GM18870 (cell line): ENCODE results near the gene KCNK6.
"Not testable (repeated sequence)": the region's sequence is repeated elsewhere in the genome, so short reads cannot be mapped to it uniquely, and the experiment has no call there.

Experiments
- ATAC-seq: cut with Tn5 transposase; IDR thresholded peaks from one replicate; pipeline ENCODE4 v1.9.1; 2021; ENCODE audit warnings: moderate library complexity; ENCODE audit not compliant: unreplicated experiment

Gene KCNK6

DNA sequence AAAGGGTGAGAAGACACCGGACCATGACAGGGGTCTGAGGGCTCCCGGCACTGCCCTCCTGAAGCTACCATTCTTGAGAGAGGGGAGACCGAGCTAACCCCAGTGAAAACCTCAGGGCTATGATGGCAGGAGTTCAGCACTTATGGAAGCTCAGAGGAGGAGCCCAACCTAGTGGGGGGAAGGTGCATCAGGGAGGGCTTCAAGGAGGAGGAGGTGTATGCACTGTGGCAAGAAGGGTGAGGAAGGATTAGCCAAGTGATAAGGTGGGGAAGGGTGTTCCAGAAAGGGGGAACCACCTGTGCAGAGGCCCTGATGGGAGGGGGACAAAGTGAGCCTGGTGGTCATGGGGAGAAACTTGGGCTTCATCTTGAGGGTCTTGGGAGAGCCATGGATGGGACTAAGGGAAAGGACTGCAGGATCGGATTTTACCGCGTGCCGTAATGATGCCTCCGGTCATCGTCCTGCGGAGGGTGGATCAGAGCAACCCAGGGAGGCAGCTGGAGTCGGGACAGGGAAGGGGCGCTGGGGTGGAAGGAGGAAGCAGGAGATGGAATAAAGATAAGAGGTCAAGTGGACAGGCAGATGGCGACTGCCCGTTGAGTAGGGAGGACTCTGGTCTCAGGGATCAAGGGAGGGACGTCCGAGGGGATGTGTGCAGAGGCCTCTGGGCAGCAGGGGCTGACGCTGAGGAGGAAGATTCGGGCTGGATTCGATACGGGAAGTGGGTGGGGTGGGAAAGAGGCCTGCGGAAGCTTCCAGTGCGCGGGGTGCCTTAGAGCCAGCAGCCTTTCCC, 41.4 kb downstream of the KCNK6 start:
- no peak for ATAC-seq

GRCh38 chr19:38361633-38362075, 42.0 kb downstream of the KCNK6 start:
- ATAC-seq = no peak

DNA sequence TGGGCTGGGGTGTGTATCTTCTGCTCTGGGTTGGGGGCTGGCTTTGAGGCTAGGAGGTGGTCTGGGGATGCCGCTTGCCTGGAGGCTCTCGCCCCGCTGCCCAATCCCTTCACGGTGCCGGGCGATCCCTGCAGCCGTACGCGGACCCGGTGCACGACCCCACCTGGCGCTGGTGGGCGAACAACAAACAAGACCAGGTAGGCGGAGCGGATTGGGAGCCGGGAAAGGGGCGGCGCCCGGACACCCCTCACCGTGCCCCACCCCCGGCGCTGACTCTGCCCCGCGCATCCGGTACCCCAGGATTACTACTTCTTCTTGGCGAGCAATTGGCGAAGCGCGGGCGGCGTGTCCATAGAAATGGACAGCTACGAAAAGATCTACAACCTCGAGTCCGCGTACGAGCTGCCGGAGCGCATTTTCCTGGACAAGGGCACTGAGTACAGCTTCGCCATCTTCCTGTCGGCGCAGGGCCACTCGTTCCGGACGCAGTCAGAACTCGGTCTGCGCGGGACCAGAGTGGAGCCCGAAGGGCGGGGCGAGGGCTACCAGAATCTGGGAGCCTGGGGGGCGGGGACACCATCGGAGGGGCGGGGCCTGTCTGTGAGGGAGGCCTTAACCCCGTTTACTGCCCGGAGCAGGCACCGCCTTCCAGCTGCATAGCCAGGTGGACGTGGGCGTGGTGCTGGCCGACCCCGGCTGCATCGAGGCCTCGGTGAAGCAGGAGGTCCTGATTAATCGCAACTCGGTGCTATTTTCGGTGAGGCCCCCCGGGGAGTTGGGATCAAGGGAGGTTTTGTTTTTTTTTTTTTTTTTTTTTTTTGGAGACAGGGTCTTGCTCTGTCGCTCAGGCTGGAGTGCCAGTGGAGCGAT, 42.7 kb downstream of the KCNK6 start:
- no peak for ATAC-seq

GRCh38 chr19:38362946-38363688, 43.5 kb downstream of the KCNK6 start:
- ATAC-seq = not testable (repeated sequence)

GRCh38 chr19:38367041-38367440, 47.4 kb downstream of the KCNK6 start:
- no peak for ATAC-seq

- ATAC-seq = no peak
Measured at GRCh38 chr19:38369584-38369983, 49.9 kb downstream of the KCNK6 start.

DNA sequence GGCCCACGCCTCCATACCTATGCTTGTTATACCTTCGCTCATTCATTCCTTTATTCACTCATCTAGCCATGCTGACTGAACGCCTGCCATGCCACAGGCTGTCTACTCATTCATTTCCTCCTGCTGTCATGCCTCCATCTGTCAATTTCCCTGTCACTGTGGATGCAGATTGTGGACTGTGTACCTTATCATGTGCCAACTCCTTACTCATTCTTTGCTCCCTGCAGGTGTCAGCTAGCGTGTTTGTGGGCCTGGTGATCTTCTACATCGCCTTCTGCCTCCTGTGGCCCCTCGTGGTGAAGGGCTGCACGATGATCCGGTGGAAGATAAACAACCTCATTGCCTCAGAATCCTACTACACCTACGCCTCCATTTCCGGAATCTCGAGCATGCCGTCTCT, 50.7 kb downstream of the KCNK6 start:
- ATAC-seq = no peak

DNA sequence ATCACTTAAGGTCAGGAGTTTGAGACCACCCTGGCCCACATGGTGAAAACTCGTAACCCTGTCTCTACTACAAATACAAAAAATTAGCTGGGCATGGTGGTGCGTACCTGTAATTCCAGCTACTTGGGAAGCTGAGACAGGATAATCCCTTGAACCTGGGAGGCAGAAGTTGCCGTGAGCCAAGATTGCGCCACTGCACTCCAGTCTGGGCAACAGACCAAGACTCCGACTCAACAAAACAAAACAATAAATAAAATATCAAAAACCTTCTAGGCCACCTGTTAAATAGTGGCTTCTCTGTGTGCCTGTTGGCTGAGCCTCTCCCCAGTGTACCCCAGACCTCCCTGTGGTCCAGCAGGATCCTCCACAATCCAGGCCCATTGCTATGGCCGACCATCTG, 51.4 kb downstream of the KCNK6 start:
- no peak for ATAC-seq

GRCh38 chr19:38373907-38374331, 54.3 kb downstream of the KCNK6 start:
- ATAC-seq = no peak

DNA sequence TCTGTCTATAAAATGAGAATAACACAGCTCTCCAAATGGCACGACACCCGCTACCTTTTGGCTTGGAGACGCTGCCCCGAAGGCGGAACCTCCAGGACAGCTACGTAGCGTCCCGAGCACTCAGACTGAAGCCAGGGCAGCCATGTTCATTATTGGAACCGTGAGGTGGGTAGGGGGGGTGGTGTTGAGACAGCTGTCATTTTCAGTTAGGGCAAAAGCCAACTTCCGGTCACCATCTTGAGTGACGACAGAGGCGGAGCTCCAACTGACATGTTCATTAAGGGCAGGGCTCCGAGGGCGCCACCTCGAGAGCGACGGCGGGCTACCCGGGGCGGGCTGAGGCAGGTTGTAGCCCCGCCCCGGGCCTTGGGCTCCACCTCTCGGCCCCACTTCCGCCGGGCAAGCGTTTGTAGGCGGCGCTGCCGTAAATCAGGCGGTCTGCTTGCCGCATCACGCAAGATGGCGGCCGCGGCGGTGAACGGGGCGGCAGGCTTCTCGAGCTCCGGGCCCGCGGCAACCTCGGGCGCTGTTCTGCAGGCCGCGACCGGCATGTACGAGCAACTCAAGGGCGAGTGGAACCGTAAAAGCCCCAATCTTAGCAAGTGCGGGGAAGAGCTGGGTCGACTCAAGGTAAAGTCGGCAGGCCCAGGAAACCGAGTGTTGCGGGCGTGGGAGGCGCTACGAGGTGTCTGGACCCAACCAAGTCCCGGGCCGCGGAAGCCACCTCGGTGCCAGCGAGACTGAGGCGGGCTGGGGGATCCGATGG, 54.9 kb downstream of the KCNK6 start, which contains the start of gene PSMD8:
Gene PSMD8, plus strand, starts transcription at position 240 of the 766 bp plus-strand sequence. Its CDS starts 31 bp downstream, at position 271.
- peak; percentile 92 for ATAC-seq

GRCh38 chr19:38375098-38375493, 55.5 kb downstream of the KCNK6 start:
- ATAC-seq = no peak

DNA sequence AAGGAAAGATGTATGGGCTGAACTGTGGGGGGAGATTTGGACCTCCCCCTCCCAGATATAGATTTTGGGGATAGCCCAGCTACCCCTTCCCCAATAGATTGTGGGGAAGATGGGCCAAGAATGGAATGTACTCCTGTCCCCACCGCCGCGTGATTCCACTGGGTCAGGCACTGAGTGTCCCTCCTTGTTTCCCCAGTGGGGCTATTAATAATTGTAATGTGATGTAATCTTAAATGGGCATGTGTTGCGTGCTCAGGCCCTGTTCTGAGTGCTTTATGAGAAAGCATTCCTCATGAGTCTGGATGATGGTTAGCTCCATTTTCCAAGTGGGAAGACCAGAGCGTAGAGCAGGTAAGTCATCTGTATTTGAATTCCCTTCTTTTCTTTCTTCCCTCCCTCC, 56.1 kb downstream of the KCNK6 start:
- ATAC-seq = no peak

DNA sequence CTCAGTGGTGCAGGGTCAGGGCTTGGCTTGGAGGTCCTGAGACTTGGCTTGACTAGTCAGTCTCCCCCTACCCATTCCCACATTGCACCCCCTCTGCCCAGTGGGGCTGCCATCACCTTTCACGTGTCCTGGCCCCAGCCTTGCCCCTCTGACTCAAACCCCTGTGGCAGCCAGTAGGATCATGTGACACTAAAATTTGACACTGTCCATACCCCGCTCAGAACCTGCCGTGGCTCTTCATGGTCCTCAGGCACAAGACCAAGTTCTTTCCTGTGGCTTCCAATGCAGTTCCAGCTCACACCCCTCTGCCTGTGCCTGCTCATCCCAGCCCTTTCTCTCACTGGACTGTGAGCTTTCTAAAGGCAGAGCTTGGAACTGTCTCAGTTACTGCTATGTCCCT, 56.9 kb downstream of the KCNK6 start:
- ATAC-seq = no peak

- no peak for ATAC-seq
Measured at GRCh38 chr19:38377052-38377451, 57.4 kb downstream of the KCNK6 start.

DNA sequence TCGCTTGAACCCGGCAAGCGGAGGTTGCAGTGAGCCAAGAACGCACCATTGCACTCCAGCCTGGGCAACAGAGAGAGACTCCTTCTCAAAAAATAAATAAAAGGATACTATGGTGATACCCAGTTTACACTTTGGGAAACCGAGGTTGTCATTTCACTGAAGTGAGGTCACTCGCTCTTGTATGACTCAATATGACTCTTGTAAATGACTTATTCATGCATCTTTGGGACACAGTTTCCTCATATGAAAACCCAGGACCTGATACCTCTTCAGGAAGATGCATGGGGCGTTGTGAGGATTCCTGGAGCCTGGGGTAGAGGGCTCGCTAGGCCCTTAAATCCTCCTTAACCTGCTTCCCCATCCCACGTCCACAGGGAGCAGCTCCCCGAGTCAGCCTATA, 59.2 kb downstream of the KCNK6 start:
- no peak for ATAC-seq

DNA sequence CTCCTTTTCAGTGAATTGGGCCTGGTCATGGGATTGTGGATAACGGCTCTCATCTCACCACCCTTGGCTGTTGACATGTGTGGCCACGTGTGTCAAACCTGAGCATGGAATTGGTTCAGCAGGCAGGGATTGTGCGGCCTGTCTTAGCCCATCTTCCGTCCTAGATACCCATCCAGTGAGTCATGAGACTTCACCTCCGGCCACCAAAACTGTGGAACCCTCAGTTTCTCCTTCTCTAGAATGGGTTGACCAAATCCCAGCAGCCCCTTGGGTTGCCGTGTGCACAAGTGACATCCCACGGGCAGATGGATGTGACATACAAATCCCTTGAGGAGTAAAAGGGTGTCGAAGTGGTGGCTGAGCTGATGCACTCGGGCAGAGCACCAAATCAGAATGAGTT, 61.5 kb downstream of the KCNK6 start:
- ATAC-seq = no peak
